ENCODE results near the gene CENPO.
"Not testable (repeated sequence)": the region's sequence is repeated elsewhere in the genome, so short reads cannot be mapped to it uniquely, and the experiment has no call there.

The CENPO gene

DNA sequence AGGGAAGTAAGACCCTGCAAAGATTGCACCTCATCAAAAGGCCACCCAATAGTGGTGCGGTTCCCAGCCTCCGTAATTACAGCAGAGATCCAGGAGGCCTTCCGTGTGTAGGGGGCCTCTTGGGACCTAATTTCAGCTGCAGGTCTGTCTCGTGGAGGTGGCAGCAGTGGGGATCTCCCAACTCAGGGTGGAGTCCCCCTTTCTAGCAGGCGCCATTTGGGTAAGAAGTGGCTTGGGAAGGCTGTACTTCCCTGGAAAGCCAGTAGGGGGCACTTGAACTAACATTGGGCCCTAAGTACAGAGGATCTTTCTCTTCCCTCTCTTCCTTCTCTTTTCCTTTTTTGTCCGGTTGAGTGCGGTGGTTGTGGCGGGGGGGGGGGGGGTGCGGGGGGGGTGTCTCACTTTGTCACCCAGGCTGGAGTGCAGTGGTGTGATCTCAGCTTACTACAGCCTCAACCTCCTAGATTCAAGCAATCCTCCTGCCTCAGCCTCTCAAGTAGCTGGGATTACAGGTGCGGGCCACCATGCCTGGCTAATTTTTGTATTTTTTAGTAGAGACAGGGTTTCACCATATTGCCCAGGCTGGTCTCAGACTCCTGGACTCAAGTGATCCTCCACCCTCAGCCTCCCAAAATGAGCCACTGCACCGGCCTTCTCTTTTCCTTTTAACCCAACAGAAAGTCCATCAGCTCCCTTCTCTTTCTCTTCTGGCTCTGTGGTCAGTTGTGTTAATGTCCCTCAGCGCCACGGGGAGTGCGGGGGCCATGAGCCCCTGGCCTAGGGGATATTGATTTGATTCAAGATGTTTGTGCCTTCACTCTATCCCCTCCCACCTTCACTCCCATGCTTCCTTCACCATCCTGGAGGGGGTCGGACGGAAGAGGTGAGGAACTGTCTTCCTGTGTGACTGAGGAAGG, 32.0 kb downstream of the CENPO start:
- no peak for DNase-seq

- DNase-seq: no peak
These were observed 32.9 kb downstream of the CENPO start for GRCh38 chr2:24825883-24826772.

- DNase-seq: no peak
These were observed 33.5 kb downstream of the CENPO start for GRCh38 chr2:24826773-24827145.

DNA sequence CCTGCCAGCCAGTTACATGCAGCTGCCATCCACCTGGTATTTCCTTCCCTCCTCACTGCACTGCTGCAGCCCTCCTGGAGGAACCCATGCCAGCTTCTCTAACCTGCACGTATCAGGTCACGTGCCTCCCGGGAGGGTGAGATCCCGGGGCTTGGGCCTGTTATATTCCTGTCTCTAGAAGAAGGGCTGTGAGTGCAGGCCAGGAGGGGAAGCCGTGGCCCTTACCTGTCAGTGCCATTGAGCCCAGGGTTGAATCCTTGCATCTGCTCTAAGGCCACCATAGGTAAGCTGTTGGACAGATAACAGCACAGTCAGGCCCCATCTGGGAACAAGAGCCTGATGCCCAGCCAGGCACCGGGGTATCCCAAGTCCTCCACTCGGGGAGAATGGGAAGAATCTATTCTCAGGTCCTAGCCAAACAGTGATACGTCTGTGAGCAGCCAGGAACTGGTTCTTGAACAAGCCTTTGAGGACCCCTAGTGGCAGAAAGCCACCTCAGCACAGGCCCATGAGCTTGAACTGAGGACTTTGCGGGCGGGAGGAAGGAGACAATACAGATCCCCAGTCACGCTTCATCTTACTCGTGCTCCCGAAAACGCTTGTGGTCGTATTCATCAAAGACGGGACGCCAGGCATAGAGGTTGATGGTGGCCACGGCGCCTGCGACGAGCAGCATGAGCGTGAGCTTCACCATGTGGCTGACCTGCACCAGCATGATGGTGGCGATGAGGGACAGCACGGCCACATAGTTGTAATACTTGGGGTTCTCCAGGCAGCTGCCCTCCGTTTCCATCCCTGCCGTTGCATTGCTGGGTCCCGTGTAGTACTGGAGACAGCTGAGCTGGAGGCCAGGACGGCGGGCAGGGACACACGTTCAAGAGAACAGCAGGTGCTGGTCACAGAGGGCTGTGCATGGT, 34.4 kb downstream of the CENPO start:
- peak; percentile 89 for DNase-seq

DNA sequence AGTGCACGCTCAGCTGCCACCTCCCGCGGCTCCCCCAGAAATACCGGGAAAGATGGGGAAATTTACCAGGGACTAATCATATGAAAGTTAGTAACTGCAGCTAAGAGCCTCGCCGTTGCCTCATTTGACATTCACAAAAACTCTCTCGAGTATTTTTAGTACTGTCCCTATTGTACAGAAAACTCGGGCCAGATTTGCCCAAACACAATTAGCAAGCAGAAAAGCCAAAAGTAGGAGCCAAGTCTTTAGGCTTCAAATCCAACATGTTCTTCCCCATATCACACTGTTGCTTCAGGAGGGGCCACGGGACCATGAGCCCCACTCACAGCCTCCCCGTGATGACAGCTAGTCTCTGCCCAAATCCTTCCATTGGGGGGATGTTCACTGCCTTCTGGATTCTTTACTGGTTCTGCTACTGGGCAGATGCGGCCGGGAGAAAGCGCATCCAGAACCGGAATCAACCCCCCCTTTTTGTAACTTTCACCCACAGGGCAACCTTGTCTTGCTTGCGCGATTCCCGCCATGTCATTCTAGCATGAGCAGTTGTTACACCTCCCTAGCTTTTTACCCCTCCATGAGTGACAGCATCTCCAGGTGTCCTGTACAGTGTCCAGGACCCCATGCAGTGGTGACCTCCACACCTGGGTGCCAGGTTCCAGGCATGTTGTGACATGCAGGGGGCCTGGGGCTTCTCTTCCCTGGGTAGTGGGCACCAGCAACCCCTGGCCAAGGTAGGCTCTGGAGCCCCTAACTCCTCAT, 35.2 kb downstream of the CENPO start:
- DNase-seq: no peak

GRCh38 chr2:24830351-24830750, 37.1 kb downstream of the CENPO start:
- DNase-seq: no peak

DNA sequence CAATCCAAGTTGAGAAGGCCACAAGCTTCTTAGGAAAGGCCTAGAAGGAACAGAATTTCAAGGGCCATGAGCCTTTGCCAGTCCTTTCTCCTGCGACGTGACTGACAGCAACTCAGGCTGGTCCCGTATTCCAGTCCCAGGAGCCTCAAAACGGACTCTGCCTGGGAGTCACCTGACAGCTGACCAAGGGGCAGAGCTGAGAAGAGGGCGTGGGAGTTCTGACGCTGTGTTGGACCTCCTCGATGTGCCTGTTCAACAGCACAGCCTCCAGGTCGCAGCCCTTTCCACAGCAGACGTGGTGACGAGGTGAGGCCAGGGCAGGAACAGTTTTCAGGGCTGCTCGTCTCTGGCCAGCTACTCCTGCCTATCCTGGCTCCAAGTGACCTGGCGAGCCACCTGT, 37.6 kb downstream of the CENPO start:
- DNase-seq: no peak

DNA sequence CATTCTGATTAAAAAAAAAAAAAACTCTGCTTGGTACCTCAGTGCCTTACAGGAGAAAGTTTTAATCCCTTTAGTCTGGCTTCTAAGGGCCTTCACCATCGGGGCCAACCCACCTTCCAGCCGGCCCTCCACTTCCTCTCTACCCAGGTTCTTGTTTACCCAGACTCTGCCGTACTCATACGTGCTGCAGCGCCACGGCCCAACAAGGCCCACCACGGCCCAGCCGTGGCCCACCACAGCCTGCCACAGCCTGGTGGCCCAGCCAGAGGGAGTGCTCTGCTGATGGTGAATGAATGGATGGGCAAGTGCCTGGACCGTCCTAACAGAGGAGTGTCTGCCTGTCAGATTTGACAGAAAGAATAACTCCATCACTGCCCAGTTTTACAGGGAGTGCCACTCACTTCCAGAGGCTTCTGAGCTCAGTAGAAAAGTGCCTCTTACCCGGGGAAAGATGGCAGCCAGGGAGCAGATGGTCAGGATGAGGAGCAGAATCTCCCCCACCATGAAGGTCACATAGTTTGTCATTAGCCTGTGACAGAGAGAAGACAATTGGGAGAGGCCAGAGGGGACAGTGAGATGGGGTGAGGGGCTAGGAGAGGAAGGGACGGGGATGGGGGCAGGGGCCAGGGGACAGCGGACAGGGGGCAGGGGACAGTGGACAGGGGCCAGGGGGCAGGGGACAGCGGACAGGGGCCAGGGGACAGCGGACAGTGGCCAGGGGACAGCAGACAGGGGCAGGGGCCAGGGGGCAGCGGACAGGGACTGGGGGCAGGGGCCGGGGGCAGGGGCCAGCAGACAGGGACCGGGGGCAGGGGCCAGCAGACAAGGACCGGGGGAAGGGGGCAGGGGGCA, 38.2 kb downstream of the CENPO start:
- DNase-seq: no peak

- no peak for DNase-seq
These were observed 38.8 kb downstream of the CENPO start for GRCh38 chr2:24832073-24832461.

- DNase-seq: no peak
These were observed 39.3 kb downstream of the CENPO start for GRCh38 chr2:24832521-24832920.

DNA sequence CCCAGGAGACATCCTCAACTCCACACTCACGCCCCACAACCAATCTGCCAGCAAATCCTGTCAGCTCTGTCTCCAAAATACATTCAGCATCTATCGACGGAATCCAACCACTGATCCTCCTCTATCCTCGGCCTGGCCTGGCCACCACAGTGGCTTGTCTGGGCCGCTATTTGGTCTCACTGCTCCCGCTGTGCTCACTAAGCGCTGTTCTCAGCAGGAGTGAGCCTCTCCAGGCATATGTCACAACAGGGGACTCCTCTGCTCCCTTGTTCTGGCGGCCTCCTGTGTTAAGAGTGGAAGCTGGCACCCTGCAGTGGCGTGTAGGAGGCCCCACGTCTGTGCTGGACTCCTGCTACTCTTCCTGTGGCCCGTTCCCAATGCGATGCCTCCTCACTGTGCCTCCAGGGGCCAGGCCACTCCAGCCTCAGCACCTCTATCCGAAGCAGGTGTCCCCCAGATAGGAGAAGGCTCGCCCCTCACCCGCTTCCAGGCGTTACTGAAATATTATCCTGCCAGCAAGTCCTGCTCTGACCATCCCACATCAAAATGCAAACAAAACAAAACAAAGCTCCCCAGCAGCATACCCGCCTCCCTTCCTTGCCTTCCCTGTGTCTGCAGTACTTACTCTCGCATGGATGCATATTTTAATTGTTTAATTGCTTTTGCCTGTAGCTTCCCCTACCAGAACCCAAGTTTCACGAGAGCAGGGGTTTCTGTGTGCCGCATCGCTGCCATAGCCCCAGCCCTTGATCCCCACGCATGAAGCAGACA, 39.9 kb downstream of the CENPO start:
- DNase-seq: no peak

- no peak for DNase-seq
These were observed 40.9 kb downstream of the CENPO start for GRCh38 chr2:24833821-24834732.

GRCh38 chr2:24834733-24835395, 41.6 kb downstream of the CENPO start:
- no peak for DNase-seq

GRCh38 chr2:24835411-24835810, 42.2 kb downstream of the CENPO start:
- DNase-seq: not testable (repeated sequence)

GRCh38 chr2:24836206-24836605, 43.0 kb downstream of the CENPO start:
- DNase-seq: no peak

GRCh38 chr2:24836706-24837105, 43.5 kb downstream of the CENPO start:
- no peak for DNase-seq

DNA sequence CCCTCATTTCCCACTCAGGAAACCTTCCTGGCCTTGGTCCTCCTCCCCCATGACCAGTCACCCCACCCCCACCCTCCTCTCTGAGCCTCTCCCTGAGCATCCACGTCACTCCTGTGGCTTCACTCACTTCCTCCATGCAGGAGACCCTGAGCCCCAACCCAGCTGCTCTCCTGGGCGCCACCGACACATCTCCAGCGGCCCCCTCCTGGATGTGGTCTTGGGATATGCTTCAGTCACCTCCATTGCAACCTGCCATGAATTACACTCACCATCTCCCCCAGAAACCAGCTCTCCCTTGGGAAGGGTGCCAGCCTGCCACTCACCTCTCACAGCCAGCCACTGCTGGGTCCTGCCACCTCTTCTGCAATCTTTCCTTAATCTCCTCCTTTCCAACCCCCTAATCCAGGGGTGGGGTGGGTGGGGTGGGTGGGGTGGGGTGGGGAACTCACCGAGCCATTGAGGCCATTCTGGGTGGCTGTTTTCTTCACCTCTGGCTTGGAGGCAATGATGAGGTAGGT, 44.8 kb downstream of the CENPO start:
- no peak for DNase-seq

- no peak for DNase-seq
These were observed 45.3 kb downstream of the CENPO start for GRCh38 chr2:24838541-24838940.
